ENCODE data around the gene CABYR.

CABYR gene

GRCh38 chr18:24195296-24196053 lies 56.6 kb downstream of the CABYR start:
- no peak for DNase-seq

GRCh38 chr18:24196764-24197163 lies 57.9 kb downstream of the CABYR start:
- DNase-seq = no peak

- no peak for DNase-seq
These were observed 58.5 kb downstream of the CABYR start for GRCh38 chr18:24197412-24197811.

- no peak for DNase-seq
These were observed 59.6 kb downstream of the CABYR start for GRCh38 chr18:24198461-24198860.

GRCh38 chr18:24199372-24199962 lies 60.6 kb downstream of the CABYR start:
- DNase-seq = no peak

GRCh38 chr18:24200494-24201290 lies 61.8 kb downstream of the CABYR start:
- no peak for DNase-seq

- no peak for DNase-seq
These were observed 63.1 kb downstream of the CABYR start for GRCh38 chr18:24201699-24202687.

- no peak for DNase-seq
These were observed 66.0 kb downstream of the CABYR start for GRCh38 chr18:24204904-24205303.

- no peak for DNase-seq
These were observed 69.6 kb downstream of the CABYR start for GRCh38 chr18:24208270-24209035.

- no peak for DNase-seq
These were observed 70.7 kb downstream of the CABYR start for GRCh38 chr18:24209558-24209957.
